Stomach (tissue), 9 donors: ENCODE data around the gene SMARCC1. TPM values are rescaled to one million over a fixed set of nuclear protein-coding genes. Genes with fewer than 3 reads are reported as not detected.

Experiments
- DNase-seq, 2 donors: peaks; one replicate each; pipeline versions ENCODE4 v3.0.0 to v3.0.0-alpha.2; 2013 to 2019
- H3K27ac ChIP-seq, 5 donors: fragments of 200-600 bp in 4 of 5; sonication (generic) in 4 of 5; one replicate each; pipeline ENCODE4 v1.5.1; 2013 to 2019; ENCODE audit warnings: mild to moderate bottlenecking in 1 of 5, moderate library complexity in 1 of 5
- H3K27me3 ChIP-seq, 3 donors: fragments of 200-600 bp; sonication (generic); one replicate each; pipeline ENCODE4 v1.5.1; 2017 to 2019; ENCODE audit warnings: mixed run types in 1 of 3
- H3K36me3 ChIP-seq, 4 donors: fragments of 200-600 bp; sonication (generic); 1 replicate in 3 of 4; 2 replicates in 1 of 4; pipeline ENCODE4 v1.5.1; 2016 to 2019
- H3K4me1 ChIP-seq, 4 donors: fragments of 200-600 bp; sonication (generic); one replicate each; pipeline ENCODE4 v1.5.1; 2016 to 2019
- H3K4me3 ChIP-seq, 4 donors: fragments of 200-600 bp; sonication (generic) in 3 of 4; one replicate each; pipeline ENCODE4 v1.5.1; 2016 to 2019; ENCODE audit warnings: mild to moderate bottlenecking in 1 of 4
- H3K9me3 ChIP-seq, 4 donors: fragments of 200-600 bp; sonication (generic); one replicate each; pipeline ENCODE4 v1.5.1; 2016 to 2019
- EP300 ChIP-seq: sonication (generic); formaldehyde crosslinking; IDR thresholded peaks from one replicate; pipeline ENCODE4 v1.6.1; 2017; ENCODE audit warnings: antibody characterized with exemption
- POLR2A ChIP-seq, 4 donors: fragments of 450-650 bp; IDR thresholded peaks; one replicate each; pipeline ENCODE4 v1.6.1; 2016; ENCODE audit warnings: antibody characterized with exemption in 4 of 4, control low read depth in 2 of 4, mild to moderate bottlenecking in 1 of 4, moderate library complexity in 1 of 4
- POLR2AphosphoS5 ChIP-seq, 3 donors: sonication (generic); formaldehyde crosslinking; IDR thresholded peaks; one replicate each; pipeline ENCODE4 v1.6.1; 2016; ENCODE audit warnings: antibody characterized with exemption in 3 of 3
- WGBS, 5 donors: extraction: QIAGEN DNeasy Blood & Tissue Kit in 3 of 5; methylation state at CpG; one replicate each; pipeline versions ENCODE4 v1.1.5 to v1.1.7; 2013 to 2018; 5-methylcytosine and 5-hydroxymethylcytosine counted together
- intact Hi-C: fragments of 100-400 bp; cut with DNase I; formaldehyde crosslinking; loops from one replicate; pipeline ENCODE4 v1.15.1; 2023; ENCODE audit warnings: low total_unique reads
- polyA plus RNA-seq, 3 donors: library from polyadenylated mRNA; stranded (reverse); fragments of 200-250 nt; gene quantifications; one replicate each; pipeline ENCODE4 v1.2.3, GENCODE V29; 2013
- total RNA-seq, 5 donors: library from RNA; depleted of rRNA; stranded (reverse); fragments of >200 nt; gene quantifications; one replicate each; pipeline versions ENCODE4 v1.1.0 to v1.2.3, GENCODE V29; 2014 to 2016
- TF ChIP-seq, protein P1 (sequence below), 7 experiments: fragments of 450-650 bp in 4 of 7; fragments of 200-600 bp in 3 of 7; sonication (generic) in 3 of 7; IDR thresholded peaks; one replicate each; pipeline ENCODE4 v1.5.1; 2016 to 2019; ENCODE audit warnings: antibody characterized with exemption in 7 of 7, control low read depth in 2 of 7, mild to moderate bottlenecking in 1 of 7
- donor health status: healthy with polysubstance abuse.
- donor health status: Bipolar disorder and iron deficiency.
- donor health status: healthy.

SMARCC1 gene
- total and polyA plus RNA-seq, 8 donors = 8.6 to 64.3 (median 27.3) TPM

DNA sequence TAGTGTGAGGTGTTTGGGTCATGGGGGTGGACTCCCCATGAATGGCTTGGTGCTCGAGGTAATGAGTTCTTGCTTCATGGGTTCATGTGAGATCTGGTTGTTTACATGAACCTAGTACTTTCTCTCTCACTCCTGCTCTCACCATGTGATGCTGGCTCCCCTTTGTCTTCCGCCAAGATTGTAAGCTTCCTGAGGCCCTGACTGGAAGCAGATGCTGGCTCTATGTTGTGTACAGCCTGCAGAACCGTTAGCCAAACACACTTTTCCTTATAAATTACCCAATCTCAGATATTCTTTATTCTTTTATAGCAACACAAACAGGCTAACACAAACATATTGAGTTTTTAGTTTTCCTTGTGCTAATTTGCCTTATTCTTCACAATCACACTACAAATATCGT lies 199.9 kb downstream of the SMARCC1 start:
- H3K36me3 ChIP-seq = peaks cover 0 to 21% (median 20%) of the 10 kb centered on the region in 4 donors
- TF ChIP-seq, protein P1, sequence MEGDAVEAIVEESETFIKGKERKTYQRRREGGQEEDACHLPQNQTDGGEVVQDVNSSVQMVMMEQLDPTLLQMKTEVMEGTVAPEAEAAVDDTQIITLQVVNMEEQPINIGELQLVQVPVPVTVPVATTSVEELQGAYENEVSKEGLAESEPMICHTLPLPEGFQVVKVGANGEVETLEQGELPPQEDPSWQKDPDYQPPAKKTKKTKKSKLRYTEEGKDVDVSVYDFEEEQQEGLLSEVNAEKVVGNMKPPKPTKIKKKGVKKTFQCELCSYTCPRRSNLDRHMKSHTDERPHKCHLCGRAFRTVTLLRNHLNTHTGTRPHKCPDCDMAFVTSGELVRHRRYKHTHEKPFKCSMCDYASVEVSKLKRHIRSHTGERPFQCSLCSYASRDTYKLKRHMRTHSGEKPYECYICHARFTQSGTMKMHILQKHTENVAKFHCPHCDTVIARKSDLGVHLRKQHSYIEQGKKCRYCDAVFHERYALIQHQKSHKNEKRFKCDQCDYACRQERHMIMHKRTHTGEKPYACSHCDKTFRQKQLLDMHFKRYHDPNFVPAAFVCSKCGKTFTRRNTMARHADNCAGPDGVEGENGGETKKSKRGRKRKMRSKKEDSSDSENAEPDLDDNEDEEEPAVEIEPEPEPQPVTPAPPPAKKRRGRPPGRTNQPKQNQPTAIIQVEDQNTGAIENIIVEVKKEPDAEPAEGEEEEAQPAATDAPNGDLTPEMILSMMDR (IDR thresholded peaks at IDR 0.05) = no peak
- TF ChIP-seq POLR2A (IDR thresholded peaks at IDR 0.05) (no peak), POLR2AphosphoS5 (IDR thresholded peaks at IDR 0.05) (no peak), EP300 (no peak)
- H3K9me3 ChIP-seq = no peaks in the 10 kb centered on the region
- 77 to 84% (median 79%) methylated on average over 4 of the region's 4 CpGs for WGBS, 5 donors
- intact Hi-C loops = no loop called here
- H3K27me3 ChIP-seq = peaks cover 0 to 35% (median 25%) of the 10 kb centered on the region in 3 donors
- no peak overlapping the region for H3K27ac ChIP-seq
- H3K4me1 ChIP-seq = peaks cover 14 to 17% (median 17%) of the 10 kb centered on the region in 4 donors
- no peak overlapping the region for H3K4me3 ChIP-seq
- no peak for DNase-seq

DNA sequence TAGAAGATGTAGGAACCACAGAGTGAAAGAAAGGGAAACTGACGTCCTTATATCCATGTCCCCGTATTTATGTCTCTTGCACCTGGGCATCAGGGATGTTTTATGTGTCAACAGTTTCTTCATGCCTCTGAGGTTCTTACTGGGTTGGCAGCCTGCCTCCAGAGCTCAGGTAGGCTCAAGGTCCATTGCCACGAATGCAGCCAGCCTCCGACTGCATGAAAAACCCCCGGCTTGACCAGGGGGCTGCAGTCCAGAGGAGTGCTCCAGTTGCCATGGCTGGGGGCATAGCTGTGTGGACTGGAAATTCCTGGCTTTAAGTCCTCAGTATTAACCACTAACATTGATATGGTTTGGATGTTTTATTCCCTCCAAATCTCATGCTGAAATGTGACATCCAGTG lies 200.3 kb downstream of the SMARCC1 start:
- Histone ChIP-seq H3K9me3 (no peaks in the 10 kb centered on the region), H3K36me3 (peaks cover 0 to 17% (median 16%) of the 10 kb centered on the region in 4 donors), H3K27me3 (peaks cover 0 to 39% (median 29%) of the 10 kb centered on the region in 3 donors), H3K4me1 (peaks cover 14 to 17% (median 17%) of the 10 kb centered on the region in 4 donors), H3K4me3 (no peak overlapping the region), H3K27ac (no peak overlapping the region)
- WGBS, 5 donors = 47 to 57% (median 52%) methylated on average over 5 of the region's 5 CpGs
- no peak for DNase-seq
- intact Hi-C loops = no loop called here
- no peak for TF ChIP-seq POLR2AphosphoS5 (IDR thresholded peaks at IDR 0.05)

DNA sequence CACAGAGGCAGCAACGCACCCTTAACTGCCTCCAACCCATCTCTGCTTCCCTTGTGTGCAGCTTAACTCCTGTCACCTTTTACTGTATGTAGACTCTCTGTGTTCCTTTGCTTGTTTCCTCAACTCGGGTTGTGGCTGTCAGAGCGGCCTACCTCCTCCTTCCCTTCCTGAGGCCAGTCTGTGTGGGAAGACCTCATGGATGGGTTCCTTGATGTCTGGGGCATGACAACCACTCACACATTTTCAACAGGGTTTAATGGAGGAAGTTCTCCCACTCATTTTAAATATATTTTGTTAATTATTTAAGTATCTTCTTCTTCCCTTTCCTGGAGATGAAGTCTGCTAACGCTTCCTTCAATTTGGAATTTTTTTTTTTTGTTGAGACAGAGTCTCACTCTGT lies 201.2 kb downstream of the SMARCC1 start:
- H3K27ac ChIP-seq = no peak overlapping the region
- H3K36me3 ChIP-seq = peaks cover 0 to 8% (median 6%) of the 10 kb centered on the region in 4 donors
- no peak for DNase-seq
- no peaks in the 10 kb centered on the region for H3K9me3 ChIP-seq
- no peak overlapping the region for H3K4me3 ChIP-seq
- TF ChIP-seq POLR2AphosphoS5 (IDR thresholded peaks at IDR 0.05) (no peak), EP300 (no peak), POLR2A (IDR thresholded peaks at IDR 0.05) (no peak)
- TF ChIP-seq, protein P1 (IDR thresholded peaks at IDR 0.05) = no peak
- WGBS, 5 donors = 47 to 82% (median 63%) methylated on average over 4 of the region's 4 CpGs
- intact Hi-C loops = no loop called here
- H3K4me1 ChIP-seq = peaks cover 14 to 17% (median 17%) of the 10 kb centered on the region in 4 donors
- H3K27me3 ChIP-seq = peaks cover 0 to 40% (median 29%) of the 10 kb centered on the region in 3 donors

DNA sequence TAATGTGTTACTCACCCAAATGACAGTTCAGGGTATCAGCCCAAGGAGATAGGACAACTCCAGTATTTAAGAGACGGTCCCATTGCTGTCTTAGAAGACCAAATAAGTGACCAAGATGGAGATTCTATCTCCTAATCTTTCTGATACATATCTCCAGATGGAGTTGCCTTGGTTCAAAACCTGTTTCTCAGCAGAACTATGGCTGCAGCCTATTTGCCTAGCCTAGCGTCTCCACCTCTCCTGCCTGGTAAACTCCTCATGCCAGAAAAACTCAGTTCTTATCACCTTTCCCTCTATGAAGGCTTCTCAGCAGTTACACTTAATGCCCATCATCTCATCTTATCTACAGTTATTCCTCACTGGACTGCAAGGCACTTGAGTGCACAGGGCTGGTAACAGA lies 201.8 kb downstream of the SMARCC1 start:
- WGBS, 5 donors = 53 to 79% (median 71%) methylated on average over 2 of the region's 2 CpGs
- intact Hi-C loops = no loop called here
- no peak overlapping the region for H3K27ac ChIP-seq
- H3K9me3 ChIP-seq = no peaks in the 10 kb centered on the region
- no peak overlapping the region for H3K4me3 ChIP-seq
- no peak for DNase-seq
- peaks cover 14 to 17% (median 17%) of the 10 kb centered on the region in 4 donors for H3K4me1 ChIP-seq
- H3K36me3 ChIP-seq = peaks cover 0 to 2% (median under 1%) of the 10 kb centered on the region in 4 donors
- H3K27me3 ChIP-seq = peaks cover 0 to 40% (median 29%) of the 10 kb centered on the region in 3 donors
- TF ChIP-seq POLR2AphosphoS5 (IDR thresholded peaks at IDR 0.05) = no peak
- no peak for TF ChIP-seq EP300
- TF ChIP-seq, protein P1 (IDR thresholded peaks at IDR 0.05) = no peak
- no peak for TF ChIP-seq POLR2A (IDR thresholded peaks at IDR 0.05)
